SKM-1 treated with dmso at 0.1 percent for 144 hours (cell line): ENCODE data around the gene CPNE6.
A peak's percentile ranks its signal among the peaks of the same experiment; 100 is the strongest.

ENCODE experiments used
- DNase-seq: peaks from one replicate; lab custom pipeline; 2025; ENCODE audit not compliant: unreplicated experiment; lab: John Stamatoyannopoulos, UW

The CPNE6 gene

GRCh38 chr14:24054324-24054641 is 17.1 kb upstream of the CPNE6 start:
- DNase-seq = no peak

GRCh38 chr14:24054646-24055045 is 16.7 kb upstream of the CPNE6 start:
- DNase-seq = no peak

GRCh38 chr14:24055971-24056799 is 15.2 kb upstream of the CPNE6 start:
- DNase-seq = no peak

- no peak for DNase-seq
These were observed 14.6 kb upstream of the CPNE6 start for GRCh38 chr14:24056800-24057184.

GRCh38 chr14:24057271-24057670 is 14.1 kb upstream of the CPNE6 start:
- no peak for DNase-seq

DNA sequence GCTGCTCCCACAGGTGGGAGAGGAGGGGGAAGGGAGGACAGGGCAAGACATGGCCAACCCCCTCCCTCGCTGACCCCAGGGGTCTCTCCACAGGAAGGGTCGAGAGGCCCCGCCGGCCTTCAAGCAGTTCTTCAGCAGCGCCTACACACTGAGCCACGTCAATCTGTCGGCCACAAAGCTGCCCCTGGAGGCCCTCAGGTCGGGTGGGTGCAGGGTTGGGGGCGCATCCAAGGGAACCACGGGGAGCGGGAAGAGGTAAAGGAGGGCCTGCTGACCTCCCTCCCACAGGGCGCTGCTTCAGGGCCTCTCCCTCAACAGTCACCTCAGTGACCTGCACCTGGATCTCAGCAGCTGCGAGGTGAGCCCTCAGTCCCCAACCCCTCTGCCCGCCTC is 13.5 kb upstream of the CPNE6 start:
- DNase-seq = no peak

- DNase-seq = peak; percentile 27
These were observed 13.0 kb upstream of the CPNE6 start for GRCh38 chr14:24058260-24058950.

- no peak for DNase-seq
These were observed 12.3 kb upstream of the CPNE6 start for GRCh38 chr14:24058951-24059475.

- no peak for DNase-seq
These were observed 11.4 kb upstream of the CPNE6 start for GRCh38 chr14:24059841-24060388.

- no peak for DNase-seq
These were observed 10.9 kb upstream of the CPNE6 start for GRCh38 chr14:24060443-24060842.

DNA sequence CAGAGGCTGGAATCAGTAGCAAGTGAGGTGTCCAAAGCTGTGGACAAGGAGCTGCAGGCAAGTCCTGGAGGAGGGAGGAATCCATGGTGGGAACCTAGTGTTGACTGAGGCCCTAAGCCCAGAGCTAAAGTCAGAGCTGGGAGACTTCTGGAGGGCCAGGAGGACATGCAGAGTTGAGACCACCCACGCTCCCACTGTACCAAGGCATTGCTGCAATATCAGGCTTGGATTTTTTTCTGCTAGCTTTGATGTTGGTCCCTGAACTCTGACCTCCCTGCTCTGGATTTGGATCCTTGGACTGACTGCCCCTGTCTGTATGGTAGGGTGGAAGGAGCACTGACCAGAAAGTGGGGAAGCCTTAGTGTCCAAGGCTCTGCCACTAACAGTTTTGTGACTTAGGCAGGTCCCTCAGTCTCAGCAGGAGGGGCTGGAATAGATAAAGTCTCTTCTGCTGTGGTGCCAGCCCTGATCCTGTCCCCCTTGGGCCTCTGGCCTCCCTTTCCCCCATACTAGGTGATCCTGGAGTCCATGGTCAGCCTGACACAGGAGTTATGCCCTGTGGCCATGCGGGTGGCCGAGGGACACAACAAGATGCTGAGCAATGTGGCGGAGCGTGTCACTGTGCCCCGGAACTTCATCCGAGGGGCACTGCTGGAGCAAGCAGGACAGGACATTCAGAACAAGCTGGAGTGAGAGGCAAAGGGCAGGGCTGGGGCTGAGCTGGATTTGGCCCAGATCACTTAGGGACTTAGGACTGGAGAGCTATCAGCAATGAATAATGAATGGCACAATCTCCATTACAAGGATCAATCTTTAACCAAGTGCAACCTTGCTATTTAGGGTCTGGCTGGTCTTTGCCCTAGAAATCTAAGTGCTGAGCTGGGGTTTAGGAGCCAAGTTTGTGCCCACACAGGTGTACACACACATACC is 10.1 kb upstream of the CPNE6 start:
- DNase-seq = no peak

- DNase-seq = no peak
These were observed 9.0 kb upstream of the CPNE6 start for GRCh38 chr14:24062216-24062980.

- DNase-seq = no peak
These were observed 8.0 kb upstream of the CPNE6 start for GRCh38 chr14:24063263-24063836.

DNA sequence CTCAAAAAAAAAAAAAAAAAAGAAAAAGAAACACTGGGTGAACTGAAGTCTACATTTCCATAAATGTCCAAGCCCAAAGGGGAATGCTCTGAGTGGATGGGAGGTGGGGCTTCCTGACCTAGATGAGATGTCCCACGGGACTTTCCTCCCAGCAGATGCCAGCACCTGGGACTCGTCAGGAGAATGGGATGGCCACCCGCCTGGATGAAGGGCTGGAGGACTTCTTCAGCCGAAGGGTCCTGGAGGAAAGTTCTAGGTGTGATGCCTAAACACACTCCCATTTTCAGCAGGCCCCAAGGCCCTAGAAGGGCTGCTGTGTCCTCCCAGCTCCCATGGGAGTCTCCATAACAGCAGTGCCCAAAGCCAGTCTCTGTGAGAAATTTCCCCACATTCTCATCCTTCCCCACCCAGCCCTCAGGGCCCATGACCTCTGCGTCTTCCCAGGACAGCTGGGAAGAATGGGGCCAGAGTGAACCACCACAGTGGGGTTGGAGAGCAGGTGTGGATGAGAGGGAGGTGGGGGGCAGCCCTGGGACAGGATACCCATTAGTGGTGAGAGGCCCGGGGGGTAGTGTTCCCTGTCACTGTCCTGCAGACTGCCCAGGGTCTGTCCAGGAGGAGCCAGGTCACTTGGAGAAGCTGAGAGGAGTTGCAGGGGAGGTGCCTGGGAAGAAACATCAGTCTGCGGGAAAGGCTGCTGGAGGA is 7.1 kb upstream of the CPNE6 start:
- no peak for DNase-seq

DNA sequence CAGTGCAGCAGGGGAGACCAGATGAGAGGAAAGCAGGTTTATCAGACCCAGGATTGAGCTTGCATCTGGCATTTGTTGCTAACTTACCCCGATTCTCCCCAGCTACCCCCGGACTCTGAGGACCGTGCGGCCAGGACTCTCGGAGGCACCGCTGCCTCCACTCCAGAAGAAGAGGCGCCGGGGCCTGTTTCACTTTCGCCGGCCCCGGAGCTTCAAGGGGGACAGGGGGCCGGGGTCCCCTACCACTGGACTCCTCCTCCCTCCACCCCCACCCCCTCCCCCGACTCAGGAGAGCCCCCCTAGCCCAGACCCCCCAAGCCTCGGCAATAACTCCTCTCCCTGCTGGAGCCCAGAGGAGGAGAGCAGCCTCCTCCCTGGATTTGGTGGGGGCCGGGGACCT is 6.5 kb upstream of the CPNE6 start:
- DNase-seq = no peak

GRCh38 chr14:24065408-24065807 is 6.0 kb upstream of the CPNE6 start:
- DNase-seq = no peak

DNA sequence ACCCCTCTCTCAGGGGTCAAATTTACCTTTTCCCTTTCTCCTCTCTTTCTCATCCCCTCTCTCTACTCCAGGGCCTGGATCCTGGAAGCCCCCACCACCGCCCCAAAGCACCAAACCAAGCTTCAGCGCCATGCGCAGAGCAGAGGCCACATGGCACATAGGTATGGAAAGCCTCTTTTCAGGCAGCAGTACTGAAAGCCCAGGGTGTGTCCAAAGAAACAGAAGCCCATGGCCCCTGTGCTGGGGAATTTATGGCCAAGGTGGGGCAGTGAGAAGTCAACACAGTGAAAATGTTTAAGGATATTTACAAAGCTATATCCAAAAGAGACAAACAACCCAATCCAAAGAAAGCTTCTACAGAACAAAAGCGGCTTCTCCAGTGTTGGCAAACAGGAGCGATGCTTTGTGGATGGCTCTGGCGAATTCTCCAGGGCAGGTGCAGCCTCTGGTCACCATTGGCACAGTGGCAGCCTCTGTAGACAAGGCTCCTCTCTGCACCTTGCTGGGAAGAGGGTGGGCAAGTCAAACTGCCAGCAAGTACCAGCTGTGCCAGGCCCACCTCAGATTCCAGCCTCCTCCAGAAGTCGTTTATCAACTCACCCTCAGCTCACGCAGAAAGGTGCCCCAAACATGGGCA is 4.7 kb upstream of the CPNE6 start:
- DNase-seq = no peak

DNA sequence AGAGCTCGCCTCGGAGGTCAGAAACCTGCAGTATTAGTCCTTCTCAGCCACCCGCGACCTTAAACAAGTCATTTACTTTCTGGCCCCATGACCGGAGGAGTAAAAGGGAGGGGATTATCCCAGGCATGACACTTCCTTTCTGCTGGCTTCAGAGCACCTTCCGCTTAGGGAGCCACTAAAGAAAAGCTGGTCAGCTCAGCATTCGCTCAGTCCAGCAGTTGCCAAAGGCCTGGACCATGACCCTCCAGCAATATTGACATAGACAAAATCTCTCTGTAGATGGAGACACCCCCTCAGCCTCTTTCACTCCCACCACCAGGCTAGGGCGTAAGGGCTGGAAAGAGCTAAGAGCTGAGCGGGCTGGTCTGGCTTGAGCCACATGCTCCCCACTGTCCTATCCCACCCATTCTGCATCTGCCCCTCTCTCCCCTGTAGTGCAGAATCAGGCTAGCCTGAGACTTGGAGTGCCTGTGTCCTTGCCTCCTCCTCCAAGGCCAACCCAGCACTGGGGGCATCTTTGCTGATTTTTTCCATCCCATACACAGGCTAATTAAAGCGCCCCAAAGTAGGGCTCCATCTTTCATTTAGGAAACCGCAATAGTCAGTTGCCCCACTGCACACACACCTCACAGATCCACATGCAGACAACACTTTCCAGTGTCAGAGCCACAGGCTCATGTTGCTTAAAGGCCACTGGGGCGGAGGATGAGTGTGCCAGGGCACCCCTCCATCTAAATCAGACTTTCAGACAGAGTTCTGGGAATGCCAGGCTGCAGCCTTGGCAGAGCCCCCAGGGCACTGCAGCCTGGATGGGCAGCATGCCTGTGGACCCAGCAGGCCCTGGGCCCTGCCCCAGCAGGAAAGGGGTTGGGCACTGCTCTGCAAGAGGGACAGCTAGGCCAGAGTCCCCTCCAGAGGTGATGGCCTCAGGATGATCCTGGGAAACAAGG is 4.0 kb upstream of the CPNE6 start:
- no peak for DNase-seq
